ENCODE data around the gene KRT33B. TPM values are rescaled to one million over a fixed set of nuclear protein-coding genes. Genes with fewer than 3 reads are reported as not detected.
A peak's percentile ranks its signal among the peaks of the same experiment; 100 is the strongest.

Gene KRT33B
- total and polyA plus RNA-seq, 8 donors: not detected

- Histone ChIP-seq H3K9me3 (no peaks in the 10 kb centered on the region), H3K4me3 (no peak overlapping the region), H3K27ac (peak overlapping the region in 1 of 4 donors; percentile 19), H3K4me1 (no peaks in the 10 kb centered on the region), H3K36me3 (no peaks in the 10 kb centered on the region), H3K27me3 (no peaks in the 10 kb centered on the region)
- ATAC-seq: peak in 2 of 4 donors; percentile 11 to 28
- intact Hi-C loops (cut with DNase I): no loop called here
- TF ChIP-seq CTCF (IDR thresholded peaks at IDR 0.05): no peak
- FAIRE-seq: no peak
- no peak for DNase-seq
- 10 to 14% methylated on average over 3 of the region's 3 CpGs for WGBS, 2 donors
Measured at GRCh38 chr17:41340494-41340893, 29.1 kb downstream of the KRT33B start.

GRCh38 chr17:41339571-41340172 is 29.9 kb downstream of the KRT33B start:
- ATAC-seq (no peak), FAIRE-seq (no peak), DNase-seq (no peak)
- 29 to 33% methylated on average over 2 of the region's 2 CpGs for WGBS, 2 donors
- H3K27ac ChIP-seq: peak overlapping the region in 1 of 4 donors; percentile 28
- no peaks in the 10 kb centered on the region for H3K36me3 ChIP-seq
- no peak overlapping the region for H3K4me3 ChIP-seq
- H3K4me1 ChIP-seq: no peaks in the 10 kb centered on the region
- H3K9me3 ChIP-seq: no peaks in the 10 kb centered on the region
- intact Hi-C loops (cut with DNase I): no loop called here
- no peak for TF ChIP-seq CTCF (IDR thresholded peaks at IDR 0.05)
- H3K27me3 ChIP-seq: no peaks in the 10 kb centered on the region

GRCh38 chr17:41338961-41339485 is 30.6 kb downstream of the KRT33B start:
- Histone ChIP-seq H3K4me1 (no peaks in the 10 kb centered on the region), H3K36me3 (no peaks in the 10 kb centered on the region), H3K27me3 (no peaks in the 10 kb centered on the region), H3K9me3 (no peaks in the 10 kb centered on the region), H3K4me3 (no peak overlapping the region), H3K27ac (peak overlapping the region in 1 of 4 donors; percentile 48)
- peak in 2 of 4 donors; percentile 54 to 70 for ATAC-seq
- WGBS, 2 donors: 33 to 45% methylated on average over 5 of the region's 5 CpGs
- TF ChIP-seq CTCF (IDR thresholded peaks at IDR 0.05): no peak
- no peak for DNase-seq
- intact Hi-C loops (cut with DNase I): no loop called here
- FAIRE-seq: no peak

GRCh38 chr17:41335747-41336146 is 33.9 kb downstream of the KRT33B start:
- no peak for TF ChIP-seq CTCF (IDR thresholded peaks at IDR 0.05)
- no peaks in the 10 kb centered on the region for H3K36me3 ChIP-seq
- intact Hi-C loops (cut with DNase I): no loop called here
- H3K9me3 ChIP-seq: no peaks in the 10 kb centered on the region
- DNase-seq (no peak), ATAC-seq (no peak), FAIRE-seq (no peak)
- H3K27me3 ChIP-seq: no peaks in the 10 kb centered on the region
- no peak overlapping the region for H3K27ac ChIP-seq
- WGBS, 2 donors: 75 to 85% methylated on average over 1 of the region's 1 CpG
- H3K4me1 ChIP-seq: no peaks in the 10 kb centered on the region
- H3K4me3 ChIP-seq: no peak overlapping the region
